Gastrocnemius medialis (tissue), 4 donors: ENCODE results near the gene CACNG3. TPM values are rescaled to one million over a fixed set of nuclear protein-coding genes. Genes with fewer than 3 reads are reported as not detected.

ENCODE experiments used
- ATAC-seq, 2 donors: fragments of 150-250 bp; one replicate each; pipeline ENCODE4 v1.9.1; 2016
- DNase-seq, 2 donors: peaks; one replicate each; pipeline ENCODE4 v3.0.0-alpha.2; 2019
- H3K27ac ChIP-seq, 4 donors: fragments of 200-600 bp; sonication (generic); 1 replicate in 1 of 4; 2 replicates in 3 of 4; pipeline ENCODE4 v1.5.1; 2016 to 2018; ENCODE audit warnings: mild to moderate bottlenecking in 2 of 4, moderate library complexity in 1 of 4
- H3K27me3 ChIP-seq, 3 donors: fragments of 200-600 bp; sonication (generic) in 2 of 3; 1 replicate in 1 of 3; 2 replicates in 2 of 3; pipeline versions ENCODE4 v1.5.1 to v1.6.0; 2016 to 2019; ENCODE audit warnings: mild to moderate bottlenecking in 1 of 3, moderate library complexity in 1 of 3
- H3K36me3 ChIP-seq, 2 donors: fragments of 200-600 bp; sonication (generic) in 1 of 2; one replicate each; pipeline ENCODE4 v1.5.1; 2017 to 2018
- H3K4me1 ChIP-seq, 2 donors: fragments of 200-600 bp; sonication (generic) in 1 of 2; one replicate each; pipeline ENCODE4 v1.5.1; 2016 to 2017; ENCODE audit warnings: mild to moderate bottlenecking in 2 of 2
- H3K4me3 ChIP-seq, 4 donors: fragments of 200-600 bp; sonication (generic) in 3 of 4; 1 replicate in 1 of 4; 2 replicates in 3 of 4; pipeline ENCODE4 v1.5.1; 2016 to 2019; ENCODE audit warnings: mild to moderate bottlenecking in 2 of 4
- H3K9me3 ChIP-seq, 3 donors: fragments of 200-600 bp; sonication (generic) in 2 of 3; 1 replicate in 1 of 3; 2 replicates in 2 of 3; pipeline ENCODE4 v1.5.1; 2016 to 2019
- CTCF ChIP-seq, 5 experiments: fragments of 450-650 bp in 3 of 5; fragments of 200-600 bp in 2 of 5; sonication (generic) in 2 of 5; IDR thresholded peaks in 4 of 5; conservative IDR thresholded peaks in 1 of 5; 1 replicate in 4 of 5; 2 replicates in 1 of 5; pipeline ENCODE4 v1.5.1; 2016 to 2019; ENCODE audit warnings: antibody characterized with exemption in 5 of 5, mild to moderate bottlenecking in 3 of 5, moderate library complexity in 3 of 5
- POLR2A ChIP-seq, 2 donors: fragments of 450-650 bp; IDR thresholded peaks; one replicate each; pipeline ENCODE4 v1.6.1; 2017; ENCODE audit warnings: antibody characterized with exemption in 2 of 2, mild to moderate bottlenecking in 2 of 2, moderate library complexity in 2 of 2
- in situ Hi-C, 4 donors: fragments of 200-750 bp; cut with MboI; loops; one replicate each; pipeline versions ENCODE4 v1.15.0 to v1.8.0; 2017; ENCODE audit warnings: low sequenced_read_pairs in 4 of 4
- intact Hi-C: fragments of 100-400 bp; cut with DNase I; formaldehyde crosslinking; loops from one replicate; pipeline ENCODE4 v1.15.1; 2023; ENCODE audit warnings: low total_unique reads
- total RNA-seq, 4 donors: library from RNA; depleted of rRNA; stranded (reverse); fragments of >200 nt; gene quantifications; one replicate each; pipeline versions ENCODE4 v1.1.0 to v1.2.3, GENCODE V29; 2016

Gene CACNG3
- total RNA-seq, 4 donors from 2014 or later, result not detected

GRCh38 chr16:24216961-24217360, 39.2 kb upstream of the CACNG3 start:
- ATAC-seq, result no peak
- intact Hi-C loops, result no loop called here
- Histone ChIP-seq H3K27me3 (no peaks in the 10 kb centered on the region), H3K4me1 (no peaks in the 10 kb centered on the region), H3K9me3 (no peaks in the 10 kb centered on the region), H3K36me3 (no peaks in the 10 kb centered on the region), H3K4me3 (no peak overlapping the region), H3K27ac (no peak overlapping the region)
- in situ Hi-C loops, result no loop called here
- DNase-seq, result no peak
- TF ChIP-seq CTCF (IDR thresholded peaks at IDR 0.05 in 4 of 5, conservative IDR thresholded peaks at IDR 0.05 in 1 of 5), result no peak
- no peak for TF ChIP-seq POLR2A (IDR thresholded peaks at IDR 0.05)

- no peak overlapping the region for H3K27ac ChIP-seq
- no peaks in the 10 kb centered on the region for H3K27me3 ChIP-seq
- in situ Hi-C loops (no loop called here), intact Hi-C loops (no loop called here)
- no peak overlapping the region for H3K4me3 ChIP-seq
- no peak for TF ChIP-seq CTCF (IDR thresholded peaks at IDR 0.05 in 4 of 5, conservative IDR thresholded peaks at IDR 0.05 in 1 of 5)
- no peak for TF ChIP-seq POLR2A (IDR thresholded peaks at IDR 0.05)
- H3K9me3 ChIP-seq, result no peaks in the 10 kb centered on the region
- H3K4me1 ChIP-seq, result no peaks in the 10 kb centered on the region
- no peak for ATAC-seq
- DNase-seq, result no peak
- no peaks in the 10 kb centered on the region for H3K36me3 ChIP-seq
These were observed 38.7 kb upstream of the CACNG3 start for GRCh38 chr16:24217461-24217860.

- TF ChIP-seq POLR2A (IDR thresholded peaks at IDR 0.05) (no peak), CTCF (IDR thresholded peaks at IDR 0.05 in 4 of 5, conservative IDR thresholded peaks at IDR 0.05 in 1 of 5) (no peak)
- H3K4me3 ChIP-seq, result no peak overlapping the region
- H3K27me3 ChIP-seq, result no peaks in the 10 kb centered on the region
- H3K27ac ChIP-seq, result no peak overlapping the region
- no peaks in the 10 kb centered on the region for H3K9me3 ChIP-seq
- no peaks in the 10 kb centered on the region for H3K4me1 ChIP-seq
- intact Hi-C loops, result no loop called here
- in situ Hi-C loops, result no loop called here
- ATAC-seq, result no peak
- no peaks in the 10 kb centered on the region for H3K36me3 ChIP-seq
- DNase-seq, result no peak
These were observed 37.8 kb upstream of the CACNG3 start for GRCh38 chr16:24218299-24218698.

- no peak for ATAC-seq
- in situ Hi-C loops, result no loop called here
These were observed 34.9 kb upstream of the CACNG3 start for GRCh38 chr16:24221219-24221618.

GRCh38 chr16:24228514-24228913, 27.6 kb upstream of the CACNG3 start:
- in situ Hi-C loops, result loop anchor here in 1 of 4 donors (25.0 kb wide), 1 partner anchor 91 kb away; no protein-coding TSS in a partner anchor
- H3K27me3 ChIP-seq, result no peaks in the 10 kb centered on the region
- DNase-seq (no peak), ATAC-seq (no peak)
- TF ChIP-seq CTCF (IDR thresholded peaks at IDR 0.05 in 4 of 5, conservative IDR thresholded peaks at IDR 0.05 in 1 of 5), result no peak
- no peak for TF ChIP-seq POLR2A (IDR thresholded peaks at IDR 0.05)
- H3K4me3 ChIP-seq, result no peak overlapping the region
- H3K27ac ChIP-seq, result no peak overlapping the region
- H3K4me1 ChIP-seq, result no peaks in the 10 kb centered on the region
- intact Hi-C loops, result no loop called here
- H3K36me3 ChIP-seq, result no peaks in the 10 kb centered on the region
- H3K9me3 ChIP-seq, result no peaks in the 10 kb centered on the region

More at GRCh38 chr16:24221219-24221618, 34.9 kb upstream of the CACNG3 start:
- Histone ChIP-seq H3K9me3 (no peaks in the 10 kb centered on the region), H3K27me3 (no peaks in the 10 kb centered on the region), H3K36me3 (no peaks in the 10 kb centered on the region), H3K27ac (no peak overlapping the region), H3K4me3 (no peak overlapping the region), H3K4me1 (no peaks in the 10 kb centered on the region)
- TF ChIP-seq POLR2A (IDR thresholded peaks at IDR 0.05), result no peak
- intact Hi-C loops, result no loop called here
- DNase-seq, result no peak
